SK-N-SH (cell line): ENCODE results near the gene TAP1.

Experiments
- CTCF ChIP-seq: fragments of 200-600 bp; sonication (generic); IDR thresholded peaks from 2 replicates; pipeline ENCODE4 v1.6.1; 2017; ENCODE audit warnings: antibody characterized with exemption, mild to moderate bottlenecking, moderate library complexity
- FOSL2 ChIP-seq: IDR thresholded peaks from 2 replicates; pipeline ENCODE4 v1.4.0; 2012; ENCODE audit warnings: low read depth, mild to moderate bottlenecking, moderate library complexity, borderline replicate concordance
- JUND ChIP-seq: IDR thresholded peaks from 2 replicates; pipeline ENCODE4 v1.4.0; 2012
- MAX ChIP-seq: IDR thresholded peaks from 2 replicates; pipeline ENCODE4 v1.4.0; 2012; ENCODE audit warnings: low read depth
- REST ChIP-seq: IDR thresholded peaks from 2 replicates; pipeline ENCODE4 v1.6.1; 2012; ENCODE audit warnings: mild to moderate bottlenecking, low read depth, low read length, moderate library complexity
- RFX5 ChIP-seq: IDR thresholded peaks from 2 replicates; pipeline ENCODE4 v1.6.1; 2012; ENCODE audit warnings: mild to moderate bottlenecking, improper control_type of control experiment, low read length
- TCF12 ChIP-seq: IDR thresholded peaks from 2 replicates; pipeline ENCODE4 v1.4.0; 2012
- USF1 ChIP-seq: IDR thresholded peaks from 2 replicates; pipeline ENCODE4 v1.4.0; 2012; ENCODE audit warnings: low read depth, borderline replicate concordance
- USF2 ChIP-seq: fragments of 150-350 bp; IDR thresholded peaks from 2 replicates; pipeline ENCODE4 v1.6.1; 2017; ENCODE audit warnings: antibody characterized with exemption, low read length, low read depth, borderline replicate concordance

- TF ChIP-seq CTCF (no peak), FOSL2 (no peak), USF2 (no peak), TCF12 (no peak), JUND (no peak), USF1 (no peak), RFX5 (no peak), REST (no peak), MAX (no peak)
These were observed 2.5 kb downstream of the TAP1 start for GRCh38 chr6:32851025-32851424.
